Measurements from ENCODE around the gene DLGAP4.
A peak's percentile ranks its signal among the peaks of the same experiment; 100 is the strongest.

DLGAP4 gene

GRCh38 chr20:36275441-36276189, 30.5 kb upstream of the DLGAP4 start:
- Histone ChIP-seq H3K4me1 (peaks cover 6% of the 10 kb centered on the region; the same call in 1 of the 2 replicates), H3K27ac (no peak overlapping the region), H3K4me3 (no peak overlapping the region), H3K9me3 (no peaks in the 10 kb centered on the region), H3K27me3 (no peaks in the 10 kb centered on the region), H3K36me3 (no peaks in the 10 kb centered on the region), H4K20me1 (no peaks in the 10 kb centered on the region), H3K9ac (no peak overlapping the region), H3K4me2 (no peak overlapping the region)
- TF ChIP-seq Cebpa-rat (IDR thresholded peaks at IDR 0.05), result no peak

DNA sequence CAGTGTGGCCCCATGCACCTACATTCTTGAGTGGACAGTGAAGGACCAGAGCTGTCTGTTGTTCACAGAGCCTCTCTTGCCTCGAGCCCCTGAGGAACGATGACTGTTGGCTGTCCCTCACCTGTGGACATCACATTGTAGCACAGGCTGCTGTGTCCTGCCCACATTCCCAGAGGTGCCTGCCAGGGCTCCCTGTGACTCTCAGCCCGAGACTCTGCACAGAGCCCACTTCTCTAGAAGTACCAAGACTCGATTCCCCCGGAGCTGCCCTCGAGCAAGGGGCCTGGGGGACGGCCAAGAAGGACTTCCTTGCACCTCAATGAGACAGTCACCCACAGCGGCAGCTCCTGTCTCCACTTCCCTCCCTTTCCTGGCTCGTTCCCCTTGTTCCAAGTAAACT, 28.6 kb upstream of the DLGAP4 start:
- no peaks in the 10 kb centered on the region for H4K20me1 ChIP-seq
- no peak for TF ChIP-seq Cebpa-rat (IDR thresholded peaks at IDR 0.05)
- H3K9ac ChIP-seq, result no peak overlapping the region
- H3K4me1 ChIP-seq, result peaks cover 6% of the 10 kb centered on the region; the same call in 1 of the 2 replicates
- H3K27ac ChIP-seq, result no peak overlapping the region
- H3K4me2 ChIP-seq, result no peak overlapping the region
- H3K9me3 ChIP-seq, result no peaks in the 10 kb centered on the region
- no peak overlapping the region for H3K4me3 ChIP-seq
- H3K36me3 ChIP-seq, result no peaks in the 10 kb centered on the region
- no peaks in the 10 kb centered on the region for H3K27me3 ChIP-seq

DNA sequence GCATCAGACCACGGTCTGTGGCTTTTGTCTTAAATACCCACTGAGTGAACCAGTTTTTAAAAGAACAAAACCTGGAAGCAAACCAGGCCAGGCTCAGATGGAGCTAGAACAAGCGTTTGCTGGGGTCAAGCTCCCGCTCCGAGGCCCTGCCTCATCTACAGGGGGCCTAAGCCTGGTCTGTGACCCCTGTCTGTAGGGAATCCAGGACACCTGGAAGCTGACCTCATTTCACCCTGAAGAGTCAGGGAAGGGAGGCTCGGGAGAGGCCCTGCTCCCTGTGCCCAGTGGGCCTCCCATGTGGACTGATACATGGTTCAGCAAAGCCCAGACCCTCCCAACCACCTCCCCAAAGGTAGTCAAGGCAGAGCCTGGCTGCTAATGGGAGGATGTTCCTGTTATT, 26.8 kb upstream of the DLGAP4 start:
- Histone ChIP-seq H3K27me3 (no peaks in the 10 kb centered on the region), H3K36me3 (no peaks in the 10 kb centered on the region), H3K9me3 (no peaks in the 10 kb centered on the region), H3K4me2 (0 out of 2 replicates have a peak overlapping the region, but pooled peaks have one; percentile 21), H3K27ac (no peak overlapping the region), H3K4me1 (peaks cover 6% of the 10 kb centered on the region; the same call in 1 of the 2 replicates), H4K20me1 (no peaks in the 10 kb centered on the region), H3K4me3 (no peak overlapping the region), H3K9ac (no peak overlapping the region)
- no peak for TF ChIP-seq Cebpa-rat (IDR thresholded peaks at IDR 0.05)

- no peaks in the 10 kb centered on the region for H3K36me3 ChIP-seq
- H3K27me3 ChIP-seq, result no peaks in the 10 kb centered on the region
- 0 out of 2 replicates have a peak overlapping the region, but pooled peaks have one; percentile 21 for H3K4me2 ChIP-seq
- no peak for TF ChIP-seq Cebpa-rat (IDR thresholded peaks at IDR 0.05)
- no peak overlapping the region for H3K4me3 ChIP-seq
- no peak overlapping the region for H3K27ac ChIP-seq
- H3K4me1 ChIP-seq, result peaks cover 6% of the 10 kb centered on the region; the same call in 1 of the 2 replicates
- H3K9ac ChIP-seq, result no peak overlapping the region
- H4K20me1 ChIP-seq, result no peaks in the 10 kb centered on the region
- no peaks in the 10 kb centered on the region for H3K9me3 ChIP-seq
Measured at GRCh38 chr20:36279776-36280175, 26.4 kb upstream of the DLGAP4 start.

DNA sequence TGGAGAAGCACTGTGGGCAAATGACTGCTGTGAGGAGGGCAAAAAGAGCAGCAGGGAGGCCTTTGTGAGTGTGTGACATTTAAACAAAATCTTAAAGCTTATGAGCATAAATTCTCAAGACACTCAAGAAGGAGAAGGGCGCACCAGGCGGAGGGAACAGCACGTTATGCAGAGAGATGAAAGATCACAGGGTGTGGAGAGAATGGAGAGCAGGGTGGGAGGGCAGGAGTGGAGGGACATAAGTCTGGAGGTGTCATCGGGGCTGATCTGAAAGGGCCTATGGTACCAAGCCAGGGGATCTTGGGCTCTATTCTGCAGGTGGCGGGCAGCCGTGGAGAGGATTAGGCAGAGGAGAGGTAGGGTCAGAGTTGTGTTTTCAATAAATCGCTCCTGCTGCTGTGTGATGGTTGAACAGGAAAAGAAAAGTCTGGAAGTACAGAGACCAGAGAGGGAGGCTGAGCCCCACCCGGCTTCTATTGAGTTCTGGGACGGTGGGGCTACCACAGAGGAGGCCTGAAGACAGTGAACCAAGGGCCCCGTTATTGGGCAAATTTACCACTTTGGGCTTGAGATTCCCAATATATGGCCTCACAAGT, 24.3 kb upstream of the DLGAP4 start:
- Histone ChIP-seq H3K4me2 (no peak overlapping the region), H3K9me3 (no peaks in the 10 kb centered on the region), H3K9ac (no peak overlapping the region), H4K20me1 (no peaks in the 10 kb centered on the region), H3K36me3 (no peaks in the 10 kb centered on the region), H3K27ac (no peak overlapping the region), H3K27me3 (no peaks in the 10 kb centered on the region), H3K4me1 (peaks cover 6% of the 10 kb centered on the region; the same call in 1 of the 2 replicates), H3K4me3 (no peak overlapping the region)
- TF ChIP-seq Cebpa-rat (IDR thresholded peaks at IDR 0.05), result no peak

DNA sequence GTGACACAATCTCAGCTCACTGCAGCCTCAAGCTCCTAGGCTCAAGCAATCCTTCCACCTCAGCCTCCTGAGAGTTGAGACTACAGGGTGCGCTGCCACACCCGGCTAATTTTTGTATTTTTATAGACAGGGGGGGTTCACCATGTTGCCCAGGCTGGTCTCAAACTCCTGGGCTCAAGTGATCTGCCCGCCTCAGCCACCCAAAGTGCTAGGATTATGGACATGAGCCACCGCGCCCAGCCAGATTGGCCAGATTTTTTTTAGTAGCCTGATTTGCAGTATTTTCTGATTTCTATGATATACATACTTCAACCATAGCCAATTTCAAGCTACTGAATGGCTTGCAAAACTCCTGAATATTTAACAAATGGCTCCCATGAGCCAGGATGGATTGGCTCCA, 21.4 kb upstream of the DLGAP4 start:
- Histone ChIP-seq H3K27ac (no peak overlapping the region), H3K4me2 (no peak overlapping the region), H4K20me1 (no peaks in the 10 kb centered on the region), H3K4me3 (no peak overlapping the region), H3K36me3 (no peaks in the 10 kb centered on the region), H3K9ac (no peak overlapping the region), H3K9me3 (no peaks in the 10 kb centered on the region), H3K27me3 (no peaks in the 10 kb centered on the region), H3K4me1 (no peaks in the 10 kb centered on the region)
- no peak for TF ChIP-seq Cebpa-rat (IDR thresholded peaks at IDR 0.05)

DNA sequence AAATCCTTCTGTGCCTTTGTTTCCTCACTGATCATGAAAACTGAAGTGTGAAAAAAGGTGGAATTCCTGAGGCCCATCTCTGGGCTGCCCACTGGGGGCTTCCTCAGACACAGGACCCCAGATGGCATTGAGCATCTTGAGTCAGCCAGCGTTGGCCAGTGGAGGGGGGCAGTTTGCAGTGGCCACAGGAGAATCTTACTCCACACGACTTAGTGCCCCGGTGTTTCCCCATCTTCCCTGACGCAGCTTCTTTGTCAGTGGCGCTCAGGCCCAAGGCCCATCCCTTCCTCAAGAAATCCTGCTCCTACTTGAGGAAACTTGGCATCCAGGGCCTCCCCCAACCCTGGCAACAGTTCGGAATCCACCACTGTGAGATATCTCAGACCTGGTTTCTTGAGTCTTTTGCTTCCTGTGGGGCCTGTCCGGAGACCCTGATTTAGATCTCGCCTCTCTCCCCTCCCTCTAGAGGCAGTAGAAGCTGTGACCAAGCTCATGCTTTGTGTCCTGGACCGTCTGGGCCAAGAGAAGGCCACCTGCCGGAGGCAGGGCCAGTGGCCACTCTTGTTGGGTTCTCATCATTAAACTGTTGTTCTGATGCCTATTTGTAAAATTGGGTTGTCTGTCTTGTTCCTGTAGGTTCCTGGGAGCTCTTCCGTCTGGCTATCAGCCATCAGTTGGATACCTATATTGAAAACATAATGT, 20.2 kb upstream of the DLGAP4 start:
- Histone ChIP-seq H3K9ac (no peak overlapping the region), H3K27me3 (no peaks in the 10 kb centered on the region), H3K9me3 (no peaks in the 10 kb centered on the region), H3K4me2 (no peak overlapping the region), H3K27ac (no peak overlapping the region), H3K4me3 (no peak overlapping the region), H3K36me3 (no peaks in the 10 kb centered on the region), H3K4me1 (no peaks in the 10 kb centered on the region), H4K20me1 (no peaks in the 10 kb centered on the region)
- no peak for TF ChIP-seq Cebpa-rat (IDR thresholded peaks at IDR 0.05)

DNA sequence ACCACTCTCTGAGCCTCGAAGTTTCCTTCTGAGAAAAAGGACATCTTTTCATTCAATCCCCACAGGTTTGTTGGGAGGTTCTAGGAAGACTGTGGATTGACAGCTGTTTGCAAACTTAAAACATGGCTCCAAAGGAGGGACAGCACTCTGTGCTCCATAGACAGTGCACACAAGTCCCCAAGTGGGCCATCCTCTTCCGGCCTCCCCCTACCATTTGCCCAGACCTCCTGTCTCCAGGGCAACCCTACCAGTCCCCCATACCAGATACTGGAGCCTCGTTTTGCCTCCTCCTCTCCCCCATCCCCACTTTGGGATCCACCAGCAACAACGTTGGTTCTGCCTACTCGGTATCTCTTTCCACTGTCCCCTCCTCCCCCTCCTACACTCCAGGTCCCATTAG, 8.5 kb upstream of the DLGAP4 start:
- no peak for TF ChIP-seq Cebpa-rat (IDR thresholded peaks at IDR 0.05)
- Histone ChIP-seq H3K4me3 (no peak overlapping the region), H3K27ac (no peak overlapping the region), H3K4me1 (no peaks in the 10 kb centered on the region), H4K20me1 (no peaks in the 10 kb centered on the region), H3K27me3 (peaks cover under 1% of the 10 kb centered on the region; the same call in 1 of the 2 replicates), H3K9ac (no peak overlapping the region), H3K4me2 (no peak overlapping the region), H3K9me3 (no peaks in the 10 kb centered on the region), H3K36me3 (no peaks in the 10 kb centered on the region)

DNA sequence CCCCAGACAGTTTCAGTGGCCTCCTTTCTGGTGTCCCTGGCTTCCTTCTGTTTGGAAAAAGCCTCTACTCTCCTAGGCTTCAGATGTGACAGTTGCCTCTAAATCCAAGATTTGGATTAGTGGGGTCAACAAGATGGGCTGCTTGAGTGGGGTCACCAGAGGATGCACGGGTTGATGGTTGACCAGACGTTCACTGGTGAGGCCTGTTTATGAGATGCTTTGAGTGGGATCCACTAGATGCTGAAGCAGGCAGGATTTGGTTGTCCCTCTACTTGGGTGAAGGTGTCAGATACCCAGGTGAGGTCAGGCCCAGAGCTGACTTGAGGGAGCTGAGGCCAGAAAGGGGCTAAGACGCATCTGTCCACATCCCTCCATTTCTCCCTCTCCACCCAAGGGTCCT, 8.1 kb upstream of the DLGAP4 start:
- no peak overlapping the region for H3K27ac ChIP-seq
- TF ChIP-seq Cebpa-rat (IDR thresholded peaks at IDR 0.05), result no peak
- no peak overlapping the region for H3K4me2 ChIP-seq

More for the DNA sequence above, 8.1 kb upstream of the DLGAP4 start:
- no peaks in the 10 kb centered on the region for H3K9me3 ChIP-seq
- no peak overlapping the region for H3K4me3 ChIP-seq
- no peaks in the 10 kb centered on the region for H3K36me3 ChIP-seq
- H3K4me1 ChIP-seq, result no peaks in the 10 kb centered on the region
- peaks cover 5% of the 10 kb centered on the region; the same call in 1 of the 2 replicates for H3K27me3 ChIP-seq
- no peaks in the 10 kb centered on the region for H4K20me1 ChIP-seq
- H3K9ac ChIP-seq, result no peak overlapping the region
